Measurements from ENCODE around the gene ECPAS. TPM values are rescaled to one million over a fixed set of nuclear protein-coding genes. Genes with fewer than 3 reads are reported as not detected.
"Not testable (repeated sequence)": the region's sequence is repeated elsewhere in the genome, so short reads cannot be mapped to it uniquely, and the experiment has no call there.

Gene ECPAS
- polyA plus RNA-seq (ENCODE audit: insufficient read length in 3 of 3): 10 to 100 TPM; 78.6 to 82.9 (median 79.0) TPM

DNA sequence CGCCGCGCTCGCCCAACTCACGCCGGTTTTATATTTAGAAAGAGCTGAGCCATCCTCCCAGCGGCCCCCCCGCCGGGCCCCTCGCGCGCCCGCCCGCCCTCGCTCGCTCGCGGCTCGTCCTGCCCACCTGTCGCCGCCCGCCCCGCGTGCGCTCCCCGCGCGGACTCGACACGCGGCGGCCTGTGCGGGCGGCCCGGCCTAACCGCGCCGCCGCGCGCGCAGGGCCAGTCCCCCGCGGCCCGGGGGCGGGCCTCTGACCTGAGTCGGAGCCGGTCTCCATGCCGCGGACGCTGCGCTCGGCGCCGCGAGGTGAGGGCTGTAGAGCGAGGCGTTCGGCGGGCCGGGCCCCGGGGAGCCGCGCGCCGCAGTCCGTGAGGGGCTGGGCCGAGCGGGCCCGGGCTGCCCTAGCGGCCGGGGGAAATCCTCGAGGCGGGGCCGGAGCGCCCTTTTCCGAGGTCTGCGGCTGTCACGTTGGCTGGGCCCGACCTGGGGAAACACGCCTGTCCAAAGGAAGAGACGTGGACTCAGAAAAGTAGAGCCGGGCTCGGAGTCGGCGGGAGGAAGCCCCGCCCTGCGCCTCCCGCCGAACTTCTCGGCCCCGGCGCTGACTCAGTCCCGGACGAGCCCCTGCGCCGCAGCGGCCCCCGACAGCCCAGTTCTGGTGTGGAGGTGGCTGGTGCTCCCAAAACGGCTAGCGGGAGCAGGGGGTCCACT lies at the start of gene ECPAS:
Gene ECPAS, minus strand, starts transcription at position 526 of the 714 bp plus-strand sequence. CDS start 11,465 bp downstream, outside the sequence.
- DNase-seq (ENCODE audit: low read depth in 3 of 3, low spot score in 2 of 3): peak; percentile 29 to 47 (median 45)

GRCh38 chr9:111533099-111533790 lies 49.1 kb upstream of the ECPAS start:
- no peak for DNase-seq (ENCODE audit: low read depth in 3 of 3, low spot score in 2 of 3)

GRCh38 chr9:111531716-111532115 lies 47.5 kb upstream of the ECPAS start:
- no peak for DNase-seq (ENCODE audit: low read depth in 3 of 3, low spot score in 2 of 3)

DNA sequence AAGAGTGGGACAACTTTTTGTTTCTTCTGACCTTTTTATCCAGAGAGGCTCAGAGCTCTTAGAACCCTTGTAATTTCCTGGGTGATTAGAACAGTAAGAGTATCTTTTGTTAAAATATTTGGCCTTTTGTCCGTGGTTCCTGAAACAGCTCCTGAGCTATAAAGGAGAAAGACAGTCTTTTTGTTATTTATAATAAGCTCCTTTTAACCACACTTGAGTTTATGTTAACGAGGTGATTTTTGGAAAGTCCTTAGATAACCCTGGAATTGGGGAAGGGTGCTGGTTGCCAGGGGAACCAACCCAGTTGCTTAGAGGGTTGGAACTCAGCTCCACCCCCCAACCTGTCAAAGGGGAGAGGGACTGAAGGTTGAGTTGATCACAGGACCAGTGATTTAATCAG lies 45.6 kb upstream of the ECPAS start:
- no peak for DNase-seq (ENCODE audit: low read depth in 3 of 3, low spot score in 2 of 3)

DNA sequence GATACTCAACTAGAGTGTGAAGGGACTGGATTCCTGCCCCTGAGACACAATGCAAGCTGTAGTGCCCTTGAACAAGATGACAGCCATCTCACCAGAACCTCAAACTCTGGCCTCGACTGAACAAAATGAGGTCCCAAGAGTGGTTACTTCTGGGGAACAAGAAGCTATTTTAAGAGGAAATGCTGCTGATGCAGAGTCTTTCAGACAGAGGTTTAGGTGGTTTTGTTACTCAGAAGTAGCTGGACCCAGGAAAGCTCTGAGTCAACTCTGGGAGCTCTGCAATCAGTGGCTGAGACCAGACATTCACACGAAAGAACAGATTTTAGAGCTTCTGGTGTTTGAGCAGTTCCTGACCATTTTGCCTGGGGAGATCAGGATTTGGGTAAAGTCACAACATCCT lies 43.2 kb upstream of the ECPAS start:
- DNase-seq (ENCODE audit: low read depth in 3 of 3, low spot score in 2 of 3): no peak

DNA sequence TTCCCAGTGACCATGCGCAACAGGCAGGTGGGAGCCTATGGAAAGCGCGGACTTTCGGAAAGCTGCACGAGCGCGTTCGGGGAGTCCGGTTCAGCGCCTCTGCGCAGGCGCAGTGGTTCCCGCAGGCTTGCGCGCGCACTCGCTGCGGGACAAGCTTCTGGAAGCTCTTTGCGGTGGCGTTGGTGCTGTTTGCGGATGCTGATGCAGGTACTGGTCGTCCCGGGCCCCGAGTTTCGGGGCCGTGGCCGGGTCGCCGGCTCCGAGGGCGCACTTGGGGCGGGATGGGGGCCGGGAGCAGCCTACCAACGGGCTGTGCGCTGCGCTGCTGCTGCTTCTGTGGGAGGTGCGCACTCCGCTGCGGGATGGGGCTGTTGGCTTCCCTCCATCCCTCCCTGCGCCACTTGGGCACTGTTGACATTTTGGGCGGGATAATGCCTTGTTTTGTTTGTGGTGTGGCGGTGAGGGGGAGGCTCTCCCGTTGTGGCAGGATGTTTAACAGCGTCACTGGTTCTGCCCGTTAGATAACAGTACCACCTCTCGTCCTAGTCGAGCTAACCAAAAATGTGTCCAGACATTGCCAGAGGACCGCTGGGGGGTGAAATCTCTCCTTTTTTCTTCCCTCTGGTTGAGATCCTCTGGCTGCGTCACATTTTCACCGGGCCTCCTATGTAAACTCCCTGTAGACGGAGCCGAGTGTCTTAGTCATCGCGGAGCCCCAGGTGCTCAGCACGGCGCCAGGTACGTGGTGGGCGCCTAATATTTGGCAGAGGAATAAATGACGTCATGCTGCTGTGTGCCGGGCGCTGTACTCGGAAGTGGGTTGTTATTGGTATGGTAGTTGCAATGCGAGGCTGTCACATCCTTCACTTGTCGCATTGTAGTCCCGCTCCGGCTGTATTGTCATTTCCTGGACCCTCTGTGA lies 41.1 kb upstream of the ECPAS start, which contains the start of gene ZNF483:
Gene ZNF483, plus strand, starts transcription at position 124 of the 922 bp plus-strand sequence. CDS start 2,217 bp downstream, outside the sequence.
- DNase-seq (ENCODE audit: low read depth in 3 of 3, low spot score in 2 of 3): peak; percentile 70 to 74 (median 72)

DNA sequence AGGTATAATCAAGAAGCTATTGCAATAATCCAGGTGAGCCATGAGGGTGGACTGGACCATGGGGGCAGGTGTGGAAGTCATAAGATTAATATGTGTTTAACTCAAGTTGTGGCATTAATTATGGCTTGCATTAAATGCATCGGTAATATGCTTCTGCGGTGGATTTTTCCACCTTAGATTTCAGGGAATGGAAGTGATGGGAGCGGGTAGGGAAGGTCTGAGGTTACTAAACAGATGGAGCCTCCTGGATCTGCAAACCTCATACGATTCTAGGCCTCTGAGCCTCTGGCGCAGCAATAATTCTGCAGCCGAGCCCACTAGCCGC lies 40.5 kb upstream of the ECPAS start:
- no peak for DNase-seq (ENCODE audit: low read depth in 3 of 3, low spot score in 2 of 3)

DNA sequence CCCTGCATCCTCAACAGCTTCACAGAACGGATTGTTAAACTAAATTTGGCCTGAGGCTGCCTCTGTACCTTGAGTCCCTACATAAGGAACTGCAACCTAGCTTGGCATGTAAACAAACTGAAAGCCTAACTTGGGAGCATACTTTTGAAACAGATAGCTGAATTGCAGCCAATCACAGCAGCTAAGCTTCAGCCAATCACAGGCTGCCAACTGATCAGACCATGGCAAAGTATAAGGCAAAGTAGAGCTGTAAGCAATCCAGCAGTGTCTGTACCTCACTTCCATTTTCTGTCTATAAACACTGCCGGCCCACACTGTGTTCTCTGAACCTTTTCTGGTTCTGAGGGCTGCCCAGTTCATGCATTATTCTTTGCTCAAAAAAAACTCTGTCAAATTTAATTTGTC lies 31.9 kb upstream of the ECPAS start:
- no peak for DNase-seq (ENCODE audit: low read depth in 3 of 3, low spot score in 2 of 3)

DNA sequence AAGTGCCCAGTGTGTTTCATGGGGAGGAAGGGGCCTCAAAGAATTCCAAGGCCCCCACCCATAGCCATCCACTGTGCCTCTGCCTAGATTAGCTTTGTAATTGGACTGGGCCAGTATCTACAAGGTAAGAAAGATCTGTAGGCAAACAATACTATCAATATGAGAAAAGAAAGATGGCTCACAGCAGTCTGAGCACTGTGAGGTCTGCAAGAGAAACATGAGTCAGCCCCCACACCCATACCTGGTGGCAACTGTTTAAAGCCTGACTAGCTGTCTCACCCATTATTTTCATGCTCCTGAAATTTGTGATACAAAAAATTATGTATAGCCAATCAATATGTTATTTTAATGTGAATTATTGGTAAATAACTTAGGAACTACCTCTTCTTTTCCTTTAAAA lies 30.8 kb upstream of the ECPAS start:
- no peak for DNase-seq (ENCODE audit: low read depth in 3 of 3, low spot score in 2 of 3)

- DNase-seq (ENCODE audit: low read depth in 3 of 3, low spot score in 2 of 3): not testable (repeated sequence)
Measured at GRCh38 chr9:111511581-111511980, 27.4 kb upstream of the ECPAS start.

DNA sequence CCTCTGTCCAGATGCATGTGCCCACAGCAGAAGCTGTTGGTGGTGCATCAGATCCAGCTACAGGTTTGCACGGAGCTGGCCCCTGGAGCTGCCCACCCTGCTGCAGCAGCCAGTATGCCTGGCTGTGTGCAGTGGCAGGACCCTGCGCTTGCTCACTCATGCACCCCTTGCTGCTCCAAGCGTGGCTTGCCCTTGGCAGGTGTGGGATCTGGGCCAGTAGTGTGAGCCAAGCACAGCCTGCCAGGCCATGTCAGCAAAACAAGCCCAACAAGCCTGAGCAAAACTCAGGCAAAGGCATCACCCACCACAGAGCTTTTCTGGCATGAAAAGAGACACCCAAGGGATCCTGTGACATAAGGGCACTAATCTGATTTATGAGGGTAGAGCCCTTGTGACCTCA lies 18.3 kb upstream of the ECPAS start:
- no peak for DNase-seq (ENCODE audit: low read depth in 3 of 3, low spot score in 2 of 3)

GRCh38 chr9:111501648-111502047 lies 17.5 kb upstream of the ECPAS start:
- no peak for DNase-seq (ENCODE audit: low read depth in 3 of 3, low spot score in 2 of 3)

DNA sequence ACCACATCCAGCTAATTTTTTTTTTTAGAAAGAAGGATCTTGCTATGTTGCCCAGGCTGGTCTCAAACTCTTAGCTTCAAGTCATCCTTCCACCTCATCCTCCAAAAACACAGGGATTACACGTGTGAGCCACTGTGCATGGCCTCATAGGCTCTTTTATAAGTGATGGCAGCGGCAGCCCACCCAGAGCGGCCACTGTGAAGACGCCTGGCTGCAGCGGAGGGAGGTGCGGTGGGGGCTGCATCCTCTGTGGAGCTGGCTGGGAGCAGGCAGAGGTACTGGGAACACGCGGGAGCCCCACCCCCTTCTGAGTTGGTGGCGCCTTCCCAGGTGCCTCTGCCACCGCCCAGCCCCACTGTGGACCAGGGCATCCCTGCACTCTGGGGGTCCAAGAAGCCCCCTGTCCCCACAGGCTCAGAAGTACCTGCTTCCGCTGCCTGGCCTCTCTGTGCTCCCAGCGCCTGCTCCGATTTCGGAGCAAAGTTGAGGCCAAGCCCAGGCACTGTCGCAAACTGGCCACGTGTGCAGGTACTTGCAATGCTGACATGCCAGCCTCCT lies 16.9 kb upstream of the ECPAS start:
- DNase-seq (ENCODE audit: low read depth in 3 of 3, low spot score in 2 of 3): no peak

DNA sequence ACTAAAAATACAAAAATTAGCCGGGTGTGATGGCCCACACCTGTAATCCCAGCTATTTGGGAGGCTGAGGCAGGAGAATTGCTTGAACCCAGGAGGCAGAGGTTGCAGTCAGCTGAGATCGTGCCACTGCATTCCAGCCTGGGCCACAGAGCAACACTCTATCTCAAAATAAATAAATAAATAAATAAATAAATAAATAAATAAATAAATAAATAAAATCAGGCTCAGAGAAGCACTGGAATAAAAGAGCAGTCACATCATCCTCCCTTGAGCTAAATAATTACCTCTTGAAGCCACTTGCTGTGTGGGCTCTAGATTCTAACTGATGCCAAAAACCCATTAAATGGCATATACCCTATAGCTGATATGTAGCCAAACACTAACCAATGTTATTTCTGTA lies 13.0 kb upstream of the ECPAS start:
- DNase-seq (ENCODE audit: low read depth in 3 of 3, low spot score in 2 of 3): not testable (repeated sequence)

DNA sequence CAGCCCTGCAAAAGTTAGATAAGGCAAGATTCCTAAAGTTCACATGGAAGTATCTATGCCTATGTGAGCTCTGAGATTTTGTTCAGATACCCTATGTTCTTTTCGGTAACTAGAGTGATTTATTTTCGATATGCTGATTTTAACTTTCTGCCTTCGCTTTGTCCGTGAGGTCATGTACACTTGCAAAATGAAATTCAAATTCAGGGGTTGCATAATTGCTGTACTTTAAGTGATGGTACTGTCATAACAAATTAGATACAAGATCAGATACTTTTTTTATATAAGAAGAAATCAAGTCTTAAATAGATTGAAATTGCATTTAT lies 350 bp upstream of the ECPAS start:
- DNase-seq (ENCODE audit: low read depth in 3 of 3, low spot score in 2 of 3): peak in 1 of 3 donors; percentile 8

DNA sequence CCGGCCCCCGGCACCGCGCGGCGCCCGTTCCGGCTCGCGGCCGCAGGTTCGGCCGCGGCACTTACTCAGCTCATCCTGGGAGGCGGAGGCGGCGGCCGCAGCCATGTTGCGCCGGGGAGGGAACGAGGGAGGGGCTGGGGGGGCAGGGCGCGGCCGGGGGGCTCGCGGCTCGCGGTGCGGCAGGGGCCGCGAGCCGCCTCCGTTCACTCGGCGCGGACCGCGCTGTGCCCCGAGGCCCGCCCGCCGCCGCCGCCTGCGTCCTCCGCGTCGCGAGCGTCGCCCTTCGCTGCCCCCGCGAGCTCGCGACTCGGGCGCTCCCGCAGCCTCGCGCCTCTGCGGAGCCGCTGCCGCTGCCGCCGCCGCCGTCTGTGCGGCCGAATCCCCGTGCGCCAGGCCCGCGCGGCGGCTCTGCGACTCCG lies 735 bp downstream of the ECPAS start:
- no peak for DNase-seq (ENCODE audit: low read depth in 3 of 3, low spot score in 2 of 3)

DNA sequence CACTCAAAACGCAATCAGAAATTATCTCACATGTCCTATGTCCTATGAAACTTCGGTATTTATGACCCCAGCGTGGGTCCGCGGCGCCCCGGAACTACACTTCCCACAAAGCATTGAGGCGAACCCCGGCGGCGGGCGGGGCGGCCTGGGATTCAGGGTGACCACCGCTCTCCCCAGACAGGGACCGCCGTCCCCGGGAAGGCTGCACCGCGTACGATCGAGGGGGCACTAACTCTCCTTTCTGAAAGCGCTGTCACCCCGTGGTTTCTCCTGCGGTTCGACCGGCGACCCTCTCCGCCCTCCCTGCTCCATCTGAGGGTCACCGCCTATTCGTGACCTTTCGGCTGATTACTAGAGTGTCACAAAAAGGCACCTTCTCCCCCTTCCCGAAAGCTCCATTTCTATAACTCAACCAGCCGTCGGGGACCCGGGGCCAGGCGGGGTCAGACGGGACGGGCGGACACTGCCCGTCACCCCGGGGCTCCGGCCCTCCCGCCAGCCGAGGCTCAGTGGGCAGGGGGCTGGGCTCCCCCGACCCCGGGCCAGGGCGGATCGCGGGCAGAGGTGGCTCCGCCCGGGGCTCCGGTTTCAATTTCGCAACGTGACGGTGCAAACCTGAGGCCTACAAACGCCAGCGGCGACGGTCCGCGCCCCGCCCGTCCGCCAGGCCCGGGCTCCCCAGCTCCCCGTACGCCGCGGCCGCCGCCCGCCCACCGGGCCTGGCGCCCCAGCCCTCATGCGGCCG lies 1.3 kb downstream of the ECPAS start:
- peak; percentile 31 to 52 (median 45) for DNase-seq (ENCODE audit: low read depth in 3 of 3, low spot score in 2 of 3)

DNA sequence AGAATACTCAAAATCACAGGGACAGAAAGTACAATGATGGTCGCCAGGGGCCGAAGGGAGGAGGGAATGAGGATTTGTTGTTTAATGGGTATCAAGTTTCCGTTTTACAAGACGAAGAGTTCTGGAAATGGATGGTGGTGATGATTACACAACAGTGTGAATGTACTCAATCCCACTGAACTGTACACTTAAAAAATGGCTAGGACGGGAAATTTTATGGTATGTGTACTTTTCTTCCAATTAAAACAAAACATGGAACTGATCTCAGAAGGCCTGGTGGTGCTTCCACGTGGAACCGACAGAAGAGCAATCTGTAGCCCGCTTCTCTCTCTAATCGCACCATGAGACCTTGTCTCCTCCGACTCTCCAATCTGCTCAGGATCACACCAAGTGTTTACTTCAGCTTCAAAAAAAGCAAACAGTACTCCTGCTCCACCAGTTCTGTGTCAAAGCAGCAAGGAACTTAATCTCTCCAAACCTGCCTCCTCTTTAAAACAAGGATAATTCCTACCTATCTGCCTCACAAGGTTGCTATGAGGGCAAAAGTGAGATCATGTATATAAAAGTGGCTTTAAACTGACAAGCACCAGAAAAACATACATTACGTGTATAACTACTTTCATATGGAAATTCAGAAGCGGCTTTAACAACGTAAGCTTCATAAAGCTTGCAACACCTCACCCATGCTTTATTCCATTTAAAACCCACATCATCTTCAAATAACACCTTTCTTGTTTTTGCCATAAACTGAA lies 2.1 kb downstream of the ECPAS start:
- peak in 2 of 3 donors; percentile 14 to 15 for DNase-seq (ENCODE audit: low read depth in 3 of 3, low spot score in 2 of 3)

- no peak for DNase-seq (ENCODE audit: low read depth in 3 of 3, low spot score in 2 of 3)
Measured at GRCh38 chr9:111477677-111478076, 6.5 kb downstream of the ECPAS start.

Measured in right renal cortex interstitium (tissue), 3 donors.